ENCODE data around the gene GIGYF2. TPM values are rescaled to one million over a fixed set of nuclear protein-coding genes. Genes with fewer than 3 reads are reported as not detected.

GIGYF2 gene
- total and polyA plus RNA-seq, 9 donors: 26.4 to 49.4 (median 42.0) TPM

DNA sequence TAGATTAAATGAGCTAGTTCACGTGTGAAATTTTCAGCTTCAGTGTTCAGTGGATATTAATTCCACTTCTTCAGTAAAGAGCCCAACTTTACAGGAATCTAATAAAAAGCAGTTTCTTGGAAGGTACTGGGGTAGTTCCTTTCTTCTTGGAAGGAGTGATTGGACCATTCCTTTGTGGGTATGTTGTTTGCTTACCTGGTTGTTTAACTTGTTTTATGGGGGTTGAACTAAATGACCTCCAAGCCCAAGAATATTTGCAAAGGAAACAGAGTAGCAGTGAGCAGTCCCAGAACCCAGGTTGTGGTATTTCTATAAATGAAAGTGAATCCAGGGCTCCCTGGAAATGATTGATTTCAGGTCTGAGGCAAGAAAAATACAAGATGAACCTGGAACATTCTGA lies 47.8 kb downstream of the GIGYF2 start:
- Histone ChIP-seq H3K27ac (ENCODE audit: low read length) (no peak overlapping the region), H3K36me3 (ENCODE audit: control insufficient read depth, insufficient read depth, low read length) (peaks cover 14% of the 10 kb centered on the region), H3K9me3 (replicated peaks; ENCODE audit: control insufficient read depth, low read depth, low read length) (no peaks in the 10 kb centered on the region), H3K27me3 (ENCODE audit: control insufficient read depth, insufficient read depth, low read length) (no peaks in the 10 kb centered on the region), H3K4me3 (ENCODE audit: low read length) (no peak overlapping the region), H3K4me1 (ENCODE audit: control insufficient read depth, insufficient read depth, low read length) (no peaks in the 10 kb centered on the region)
- no peak for DNase-seq
- WGBS (ENCODE audit: insufficient coverage): no CpG with 5 or more reads among the region's 1 CpG

DNA sequence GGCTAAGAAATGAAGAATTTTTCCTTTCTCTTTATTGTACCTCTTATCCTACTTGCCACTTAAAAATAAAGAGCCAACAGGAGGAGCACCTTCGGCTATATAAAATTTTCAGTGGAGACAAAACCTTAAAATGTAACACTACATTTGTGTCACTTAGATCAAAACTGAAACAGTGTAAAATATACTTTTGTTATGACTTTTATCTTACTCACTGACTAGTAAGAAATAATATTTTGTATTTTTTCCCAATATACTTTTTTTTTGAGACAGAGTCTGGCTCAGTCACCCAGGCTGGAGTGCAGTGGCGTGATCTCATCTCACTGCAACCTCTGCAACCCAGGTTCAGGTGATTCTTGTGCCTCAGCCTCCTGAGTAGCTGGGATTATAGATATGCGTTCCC lies 50.9 kb downstream of the GIGYF2 start:
- no peak overlapping the region for H3K4me3 ChIP-seq (ENCODE audit: low read length)
- H3K36me3 ChIP-seq (ENCODE audit: control insufficient read depth, insufficient read depth, low read length): peaks cover 28% of the 10 kb centered on the region
- no peak for DNase-seq
- H3K4me1 ChIP-seq (ENCODE audit: control insufficient read depth, insufficient read depth, low read length): no peaks in the 10 kb centered on the region
- H3K27me3 ChIP-seq (ENCODE audit: control insufficient read depth, insufficient read depth, low read length): no peaks in the 10 kb centered on the region
- H3K27ac ChIP-seq (ENCODE audit: low read length): no peak overlapping the region
- no CpG with 5 or more reads among the region's 3 CpGs for WGBS (ENCODE audit: insufficient coverage)
- no peaks in the 10 kb centered on the region for H3K9me3 ChIP-seq (replicated peaks; ENCODE audit: control insufficient read depth, low read depth, low read length)

DNA sequence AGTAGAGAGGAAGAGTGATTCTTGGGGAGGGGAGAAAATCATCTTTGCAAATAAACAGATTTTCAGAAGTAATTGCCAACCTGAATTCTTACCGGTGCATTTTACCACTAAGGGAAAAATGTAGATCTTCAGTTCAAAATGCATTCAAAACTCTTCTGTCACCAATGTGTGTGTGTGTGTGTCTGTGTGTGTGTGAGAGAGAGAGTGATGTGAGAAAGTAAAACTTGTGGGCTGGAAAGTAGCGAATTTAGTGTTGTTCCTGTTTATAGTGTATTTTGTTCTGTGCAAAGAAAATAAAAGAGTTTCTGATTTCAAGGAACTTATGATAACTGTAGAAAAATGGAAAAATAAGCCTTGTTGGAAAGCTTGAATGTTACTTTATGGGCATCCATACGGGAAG lies 52.2 kb downstream of the GIGYF2 start:
- Histone ChIP-seq H3K9me3 (replicated peaks; ENCODE audit: control insufficient read depth, low read depth, low read length) (no peaks in the 10 kb centered on the region), H3K4me3 (ENCODE audit: low read length) (no peak overlapping the region), H3K4me1 (ENCODE audit: control insufficient read depth, insufficient read depth, low read length) (no peaks in the 10 kb centered on the region), H3K36me3 (ENCODE audit: control insufficient read depth, insufficient read depth, low read length) (peaks cover 33% of the 10 kb centered on the region), H3K27me3 (ENCODE audit: control insufficient read depth, insufficient read depth, low read length) (no peaks in the 10 kb centered on the region), H3K27ac (ENCODE audit: low read length) (no peak overlapping the region)
- no peak for DNase-seq
- no CpG with 5 or more reads among the region's 3 CpGs for WGBS (ENCODE audit: insufficient coverage)

DNA sequence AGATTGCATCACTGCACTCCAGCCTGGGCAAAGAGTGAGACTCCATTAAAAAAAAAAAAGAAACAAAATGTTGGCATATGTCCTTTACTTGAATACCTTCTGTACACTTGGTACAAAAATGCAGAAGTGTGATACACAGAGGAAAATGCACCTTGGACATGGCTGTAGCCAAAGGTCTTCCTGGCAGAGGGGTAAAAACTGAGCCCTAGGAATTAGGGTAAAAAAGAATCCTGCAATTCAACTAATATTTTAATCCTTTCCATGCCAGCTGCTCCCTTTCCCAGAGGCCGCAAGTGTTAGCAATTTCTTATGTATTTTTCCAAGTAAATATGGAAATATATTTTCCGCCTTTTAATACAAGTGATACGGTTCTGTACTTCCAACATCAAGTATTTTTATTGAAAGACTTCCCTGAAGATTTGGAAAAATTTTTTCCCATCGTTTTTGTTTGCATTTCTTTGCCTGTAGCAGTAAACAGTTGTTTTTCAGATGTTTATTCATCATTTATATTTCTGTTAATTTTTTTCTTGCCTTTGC lies 53.1 kb downstream of the GIGYF2 start:
- Histone ChIP-seq H3K36me3 (ENCODE audit: control insufficient read depth, insufficient read depth, low read length) (peaks cover 33% of the 10 kb centered on the region), H3K9me3 (replicated peaks; ENCODE audit: control insufficient read depth, low read depth, low read length) (no peaks in the 10 kb centered on the region), H3K27ac (ENCODE audit: low read length) (no peak overlapping the region), H3K27me3 (ENCODE audit: control insufficient read depth, insufficient read depth, low read length) (no peaks in the 10 kb centered on the region), H3K4me1 (ENCODE audit: control insufficient read depth, insufficient read depth, low read length) (no peaks in the 10 kb centered on the region), H3K4me3 (ENCODE audit: low read length) (no peak overlapping the region)
- no peak for DNase-seq
- WGBS (ENCODE audit: insufficient coverage): no CpG with 5 or more reads among the region's 4 CpGs

DNA sequence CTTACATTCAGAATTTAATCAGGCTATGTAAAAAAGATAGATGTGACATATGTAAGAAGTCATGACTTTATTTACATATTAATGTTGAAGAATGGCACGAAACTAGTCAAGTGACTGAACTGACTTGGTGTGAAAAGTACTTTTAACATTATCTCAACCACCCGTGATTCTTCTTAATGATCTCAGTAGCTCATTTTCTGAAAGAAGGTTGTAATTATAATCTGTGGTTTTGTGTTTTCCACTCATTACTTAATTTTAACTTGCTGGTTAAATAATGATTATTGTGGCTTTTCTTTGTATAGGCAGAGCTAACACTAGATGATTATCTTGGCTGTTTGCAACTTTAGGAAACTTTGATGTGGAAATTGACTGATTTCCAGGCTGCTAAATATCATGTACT lies 60.8 kb downstream of the GIGYF2 start:
- Histone ChIP-seq H3K4me3 (ENCODE audit: low read length) (no peak overlapping the region), H3K4me1 (ENCODE audit: control insufficient read depth, insufficient read depth, low read length) (no peaks in the 10 kb centered on the region), H3K36me3 (ENCODE audit: control insufficient read depth, insufficient read depth, low read length) (peaks cover 14% of the 10 kb centered on the region), H3K27me3 (ENCODE audit: control insufficient read depth, insufficient read depth, low read length) (no peaks in the 10 kb centered on the region), H3K27ac (ENCODE audit: low read length) (no peak overlapping the region), H3K9me3 (replicated peaks; ENCODE audit: control insufficient read depth, low read depth, low read length) (no peaks in the 10 kb centered on the region)
- no CpG with 5 or more reads among the region's 2 CpGs for WGBS (ENCODE audit: insufficient coverage)
- no peak for DNase-seq

DNA sequence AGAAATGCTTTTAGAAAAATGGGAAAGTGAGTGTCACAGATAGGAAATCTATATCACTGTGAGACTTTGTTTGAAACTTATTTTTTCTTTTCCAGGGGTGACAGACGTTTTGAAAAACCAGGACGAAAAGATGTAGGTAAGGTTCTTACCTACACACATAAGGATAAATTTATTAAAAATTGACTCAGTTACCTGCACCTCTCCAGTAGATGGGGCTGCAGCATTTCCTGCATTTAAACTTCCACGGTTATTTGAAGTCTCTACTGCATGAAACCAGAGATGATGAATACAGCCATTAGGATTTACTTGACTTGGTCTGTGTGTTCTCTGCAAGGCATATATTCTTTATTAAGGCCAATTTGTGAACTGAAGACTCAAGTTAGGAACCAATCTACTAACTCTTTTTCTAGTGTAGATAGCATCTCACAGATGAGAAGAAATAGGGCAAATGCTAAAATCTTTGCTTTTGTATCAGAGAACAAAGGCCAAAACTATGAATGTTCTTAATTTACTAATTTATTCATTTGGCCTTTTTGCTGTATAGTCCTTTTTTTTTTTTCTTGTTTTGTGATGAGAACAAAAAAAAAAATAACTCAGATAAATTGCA lies 64.3 kb downstream of the GIGYF2 start:
- no peaks in the 10 kb centered on the region for H3K27me3 ChIP-seq (ENCODE audit: control insufficient read depth, insufficient read depth, low read length)
- WGBS (ENCODE audit: insufficient coverage): no CpG with 5 or more reads among the region's 3 CpGs
- peak; percentile 27 for DNase-seq
- H3K36me3 ChIP-seq (ENCODE audit: control insufficient read depth, insufficient read depth, low read length): peaks cover 15% of the 10 kb centered on the region
- no peaks in the 10 kb centered on the region for H3K9me3 ChIP-seq (replicated peaks; ENCODE audit: control insufficient read depth, low read depth, low read length)
- no peaks in the 10 kb centered on the region for H3K4me1 ChIP-seq (ENCODE audit: control insufficient read depth, insufficient read depth, low read length)
- no peak overlapping the region for H3K4me3 ChIP-seq (ENCODE audit: low read length)
- no peak overlapping the region for H3K27ac ChIP-seq (ENCODE audit: low read length)

DNA sequence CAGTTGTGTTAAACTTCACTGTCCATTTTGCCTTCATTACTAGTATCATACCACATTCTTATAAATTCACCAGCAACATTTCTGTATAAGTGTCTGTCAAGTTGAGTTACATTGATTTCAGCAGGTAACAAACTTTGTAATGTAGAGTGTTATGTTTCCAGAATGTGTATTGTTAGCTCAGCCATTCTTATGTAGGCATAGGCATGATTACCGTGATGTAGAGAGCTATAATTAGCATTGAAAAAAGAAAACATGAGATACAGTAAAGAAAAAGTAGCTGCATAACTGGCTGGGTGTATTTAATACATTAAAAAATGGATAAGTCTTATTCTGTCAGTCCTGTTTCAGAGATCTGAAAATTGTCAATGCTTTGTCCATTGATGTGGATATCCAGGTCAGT lies 70.7 kb downstream of the GIGYF2 start:
- no peaks in the 10 kb centered on the region for H3K9me3 ChIP-seq (replicated peaks; ENCODE audit: control insufficient read depth, low read depth, low read length)
- H3K36me3 ChIP-seq (ENCODE audit: control insufficient read depth, insufficient read depth, low read length): peaks cover 23% of the 10 kb centered on the region
- DNase-seq: no peak
- no CpG with 5 or more reads among the region's 1 CpG for WGBS (ENCODE audit: insufficient coverage)
- H3K4me3 ChIP-seq (ENCODE audit: low read length): no peak overlapping the region
- no peaks in the 10 kb centered on the region for H3K4me1 ChIP-seq (ENCODE audit: control insufficient read depth, insufficient read depth, low read length)
- H3K27me3 ChIP-seq (ENCODE audit: control insufficient read depth, insufficient read depth, low read length): no peaks in the 10 kb centered on the region
- H3K27ac ChIP-seq (ENCODE audit: low read length): no peak overlapping the region

DNA sequence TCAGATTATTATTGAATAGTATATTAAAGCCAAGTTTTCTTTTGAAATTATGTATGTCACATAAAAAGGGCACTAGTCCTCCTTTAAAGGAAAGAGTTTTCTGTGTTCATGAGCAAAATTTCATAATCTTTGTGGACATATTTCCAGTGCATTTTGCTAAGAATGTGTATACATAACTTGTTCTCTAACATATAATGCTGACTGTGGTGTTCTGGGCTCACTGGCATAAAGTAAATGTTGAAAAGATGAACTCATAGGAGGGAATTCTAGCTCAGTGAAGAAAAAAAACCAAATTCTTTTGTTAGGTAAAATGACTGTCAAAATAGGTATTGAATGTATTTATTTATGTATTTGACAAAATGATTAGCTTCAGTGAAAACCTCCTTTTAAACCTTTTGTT lies 73.1 kb downstream of the GIGYF2 start:
- H3K4me1 ChIP-seq (ENCODE audit: control insufficient read depth, insufficient read depth, low read length): no peaks in the 10 kb centered on the region
- H3K27me3 ChIP-seq (ENCODE audit: control insufficient read depth, insufficient read depth, low read length): no peaks in the 10 kb centered on the region
- DNase-seq: no peak
- no peaks in the 10 kb centered on the region for H3K9me3 ChIP-seq (replicated peaks; ENCODE audit: control insufficient read depth, low read depth, low read length)
- peaks cover 16% of the 10 kb centered on the region for H3K36me3 ChIP-seq (ENCODE audit: control insufficient read depth, insufficient read depth, low read length)
- no peak overlapping the region for H3K27ac ChIP-seq (ENCODE audit: low read length)
- H3K4me3 ChIP-seq (ENCODE audit: low read length): no peak overlapping the region

DNA sequence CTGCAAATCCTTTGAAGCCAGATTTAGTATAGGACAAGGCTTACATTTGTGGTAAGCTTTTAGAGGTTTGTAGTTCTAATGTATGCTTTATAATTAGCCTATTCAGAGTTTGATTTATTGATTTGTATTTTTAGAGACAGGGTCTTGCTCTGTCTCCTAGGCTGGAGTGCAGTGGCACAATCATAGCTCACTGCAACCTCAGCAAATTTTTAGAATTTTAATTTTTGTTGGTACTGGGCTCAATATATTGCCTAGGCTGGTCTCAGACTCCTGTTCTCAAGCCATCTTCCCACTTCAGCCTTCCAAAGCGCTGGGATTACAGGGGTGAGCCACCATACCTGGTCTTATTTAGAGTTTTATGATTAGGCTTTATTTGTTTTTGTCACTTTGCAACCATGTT lies 74.7 kb downstream of the GIGYF2 start:
- Histone ChIP-seq H3K4me1 (ENCODE audit: control insufficient read depth, insufficient read depth, low read length) (no peaks in the 10 kb centered on the region), H3K27ac (ENCODE audit: low read length) (no peak overlapping the region), H3K4me3 (ENCODE audit: low read length) (no peak overlapping the region), H3K36me3 (ENCODE audit: control insufficient read depth, insufficient read depth, low read length) (peaks cover 16% of the 10 kb centered on the region), H3K27me3 (ENCODE audit: control insufficient read depth, insufficient read depth, low read length) (no peaks in the 10 kb centered on the region), H3K9me3 (replicated peaks; ENCODE audit: control insufficient read depth, low read depth, low read length) (no peaks in the 10 kb centered on the region)
- WGBS (ENCODE audit: insufficient coverage): no CpG with 5 or more reads among the region's 1 CpG
- DNase-seq: no peak

DNA sequence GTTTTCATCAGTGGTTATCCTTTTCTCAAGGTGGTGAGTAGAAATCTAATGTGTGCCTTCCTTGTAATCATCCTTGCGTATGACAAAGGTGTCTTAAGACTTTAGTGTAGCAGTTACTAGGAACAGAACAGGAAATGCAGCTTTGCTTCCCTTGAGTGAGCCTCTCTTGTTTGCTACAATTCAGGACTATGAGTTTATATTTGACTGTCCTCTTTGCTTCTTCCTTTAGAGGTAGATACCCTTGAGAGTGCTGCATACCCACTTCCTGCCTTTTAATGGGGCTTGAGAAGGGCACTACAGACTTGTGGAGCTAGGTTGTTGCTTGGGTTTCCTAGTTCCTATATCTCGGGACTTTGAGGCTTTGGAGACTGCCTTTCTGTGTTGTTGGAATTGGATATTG lies 75.4 kb downstream of the GIGYF2 start:
- Histone ChIP-seq H3K36me3 (ENCODE audit: control insufficient read depth, insufficient read depth, low read length) (peaks cover 13% of the 10 kb centered on the region), H3K27me3 (ENCODE audit: control insufficient read depth, insufficient read depth, low read length) (no peaks in the 10 kb centered on the region)
- no CpG with 5 or more reads among the region's 2 CpGs for WGBS (ENCODE audit: insufficient coverage)

DNA sequence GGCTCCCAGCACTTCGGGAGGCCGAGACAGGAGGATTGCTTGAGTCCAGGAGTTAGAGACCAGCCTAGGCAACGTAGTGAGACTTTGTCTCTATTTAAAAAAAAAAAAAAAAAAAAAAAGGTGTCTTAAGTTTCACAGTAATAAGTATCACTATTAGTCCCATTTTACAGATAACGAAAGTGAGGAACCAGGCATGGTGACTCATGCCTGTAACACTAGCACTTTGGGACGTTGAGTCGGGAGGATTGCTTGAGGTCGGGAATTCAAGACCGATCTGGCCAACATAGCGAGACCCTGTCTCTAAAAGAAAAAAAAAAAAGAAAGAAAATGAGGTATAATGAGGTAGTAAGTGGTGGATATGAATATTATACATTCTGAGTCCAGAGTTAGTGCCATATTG lies 76.7 kb downstream of the GIGYF2 start:
- DNase-seq: no peak
- Histone ChIP-seq H3K36me3 (ENCODE audit: control insufficient read depth, insufficient read depth, low read length) (peaks cover 10% of the 10 kb centered on the region), H3K4me1 (ENCODE audit: control insufficient read depth, insufficient read depth, low read length) (peaks cover under 1% of the 10 kb centered on the region), H3K4me3 (ENCODE audit: low read length) (no peak overlapping the region), H3K27me3 (ENCODE audit: control insufficient read depth, insufficient read depth, low read length) (no peaks in the 10 kb centered on the region), H3K9me3 (replicated peaks; ENCODE audit: control insufficient read depth, low read depth, low read length) (no peaks in the 10 kb centered on the region), H3K27ac (ENCODE audit: low read length) (no peak overlapping the region)
- whole genome bisulfite sequencing (ENCODE audit: insufficient coverage): 92% methylated on average over 5 of the region's 9 CpGs

More for the DNA sequence above, 75.4 kb downstream of the GIGYF2 start:
- H3K4me1 ChIP-seq (ENCODE audit: control insufficient read depth, insufficient read depth, low read length): no peaks in the 10 kb centered on the region
- no peak overlapping the region for H3K4me3 ChIP-seq (ENCODE audit: low read length)
- no peaks in the 10 kb centered on the region for H3K9me3 ChIP-seq (replicated peaks; ENCODE audit: control insufficient read depth, low read depth, low read length)
- no peak overlapping the region for H3K27ac ChIP-seq (ENCODE audit: low read length)
- DNase-seq: no peak
